Measurements from ENCODE around the gene TXNL4B.
"Not testable (repeated sequence)": the region's sequence is repeated elsewhere in the genome, so short reads cannot be mapped to it uniquely, and the experiment has no call there.

TXNL4B gene

DNA sequence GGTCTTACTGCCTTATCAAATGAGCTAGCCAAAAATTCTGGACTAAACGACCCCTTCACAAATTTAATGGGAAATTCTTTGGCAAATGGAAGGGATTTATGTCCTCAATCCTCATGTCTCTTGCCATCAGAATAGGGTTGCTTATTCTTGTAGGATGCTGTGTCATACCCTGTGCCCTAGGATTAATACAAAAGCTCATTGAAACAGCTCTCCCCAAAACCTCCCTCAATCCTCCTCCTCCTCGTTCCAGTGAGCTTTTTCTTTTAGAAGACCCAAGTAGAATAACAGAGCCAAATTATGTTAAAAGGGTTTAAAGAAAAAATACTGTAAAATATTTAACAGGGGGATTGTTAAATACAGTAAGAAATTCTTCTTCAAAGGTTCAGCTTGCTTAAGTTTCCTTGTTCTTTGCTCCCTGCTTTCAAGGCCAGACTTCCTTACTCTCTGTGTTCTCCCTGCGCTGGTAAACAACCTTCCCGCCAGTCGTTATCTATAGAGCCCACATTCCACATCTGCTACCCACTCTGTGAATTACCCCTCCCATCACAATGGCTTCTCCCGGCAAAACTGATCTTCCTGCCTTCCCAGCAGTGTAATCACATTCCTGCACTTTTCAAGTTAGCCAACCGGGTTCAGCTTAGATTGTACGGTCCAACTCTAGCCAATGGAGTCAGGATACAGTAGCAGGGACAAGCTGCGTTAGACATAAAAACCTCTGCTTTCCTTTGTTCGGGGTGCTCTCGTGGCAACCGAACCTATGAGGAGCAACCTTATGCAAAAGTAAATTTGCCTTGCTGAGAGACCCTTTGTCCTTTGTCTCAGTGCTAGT is 20.7 kb downstream of the TXNL4B start:
- DNase-seq (ENCODE audit: low spot score), result no peak

DNA sequence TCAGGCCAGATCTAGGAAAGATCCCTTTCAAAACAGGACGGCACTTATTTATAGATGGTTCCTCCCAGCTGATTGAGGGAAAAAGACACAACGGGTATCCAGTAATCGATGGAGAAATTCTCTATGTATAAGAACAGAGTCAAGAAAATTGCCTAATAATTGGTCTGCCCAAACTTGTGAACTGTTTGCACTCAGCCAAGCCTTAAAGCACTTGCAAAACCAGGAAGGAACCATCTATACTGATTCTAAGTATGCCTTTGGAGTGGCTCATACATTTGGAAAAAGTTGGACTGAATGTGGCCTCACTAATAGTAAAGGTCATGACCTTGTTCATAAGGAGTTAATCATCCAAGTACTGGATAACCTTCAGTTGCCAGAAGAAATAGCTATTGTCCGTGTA is 24.5 kb downstream of the TXNL4B start:
- DNase-seq (ENCODE audit: low spot score), result no peak

DNA sequence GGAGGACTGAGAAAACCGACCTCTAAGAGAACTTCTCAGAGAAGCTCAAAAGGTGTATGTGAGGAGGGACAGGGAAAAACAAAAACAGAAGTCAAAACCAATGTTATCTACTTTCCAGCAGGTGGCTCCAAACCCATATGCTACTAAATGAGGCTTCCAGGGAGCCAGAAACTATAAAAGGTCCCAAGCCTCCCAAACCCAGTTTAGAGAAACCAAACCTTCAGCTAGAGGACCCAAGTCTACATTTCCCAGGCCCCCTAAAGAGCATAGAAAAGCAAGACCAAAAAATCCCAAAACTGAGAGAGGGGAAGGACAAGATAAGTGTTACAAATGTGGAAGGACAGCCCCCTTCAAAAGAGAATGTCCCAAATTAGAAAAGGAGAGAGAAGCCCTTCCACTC is 26.7 kb downstream of the TXNL4B start:
- DNase-seq (ENCODE audit: low spot score), result peak; percentile 61

DNA sequence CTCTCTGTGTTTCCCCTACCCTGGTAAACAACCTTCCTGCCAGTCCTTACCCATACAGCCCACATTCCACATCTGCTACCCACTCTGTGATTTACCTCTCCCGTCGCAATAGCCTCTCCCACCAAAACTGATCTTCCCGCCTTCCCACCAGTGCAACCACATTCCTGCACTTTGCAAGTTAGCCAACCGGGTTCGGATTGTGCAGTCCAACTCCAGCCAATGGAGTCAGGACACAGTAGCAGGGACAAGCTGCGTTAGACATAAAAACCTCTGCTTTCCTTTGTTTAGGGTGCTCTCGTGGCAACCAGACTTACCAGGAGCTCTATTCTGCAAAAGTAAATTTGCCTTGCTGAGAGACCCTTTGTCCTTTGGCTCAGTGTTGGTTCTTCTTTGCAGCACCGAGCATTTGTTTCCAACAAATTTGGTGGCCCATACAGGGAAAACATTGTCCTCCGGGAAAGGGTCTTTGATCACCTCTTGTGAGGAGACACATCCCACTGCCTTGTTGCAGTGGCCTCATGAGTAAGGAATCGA is 29.0 kb downstream of the TXNL4B start:
- no peak for DNase-seq (ENCODE audit: low spot score)

DNA sequence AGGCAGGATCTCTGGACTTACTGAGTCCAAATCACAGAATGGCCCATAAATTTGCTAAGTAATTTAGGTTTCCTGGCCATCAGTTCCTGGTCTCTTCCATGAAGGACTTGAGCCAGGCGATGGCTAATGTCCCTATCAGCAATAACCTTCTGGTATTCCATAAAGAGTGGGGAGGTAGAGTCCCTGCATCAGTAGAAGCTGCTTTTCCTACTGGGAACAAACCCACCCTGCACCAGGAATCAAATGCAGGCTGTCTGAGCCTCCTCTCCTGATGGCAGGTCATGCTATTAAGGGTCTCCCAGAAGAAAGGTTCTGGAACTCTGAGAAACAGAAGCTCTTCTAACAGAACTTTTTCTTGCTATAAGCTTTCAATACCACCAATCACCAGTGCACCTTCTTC is 31.9 kb downstream of the TXNL4B start:
- no peak for DNase-seq (ENCODE audit: low spot score)

DNA sequence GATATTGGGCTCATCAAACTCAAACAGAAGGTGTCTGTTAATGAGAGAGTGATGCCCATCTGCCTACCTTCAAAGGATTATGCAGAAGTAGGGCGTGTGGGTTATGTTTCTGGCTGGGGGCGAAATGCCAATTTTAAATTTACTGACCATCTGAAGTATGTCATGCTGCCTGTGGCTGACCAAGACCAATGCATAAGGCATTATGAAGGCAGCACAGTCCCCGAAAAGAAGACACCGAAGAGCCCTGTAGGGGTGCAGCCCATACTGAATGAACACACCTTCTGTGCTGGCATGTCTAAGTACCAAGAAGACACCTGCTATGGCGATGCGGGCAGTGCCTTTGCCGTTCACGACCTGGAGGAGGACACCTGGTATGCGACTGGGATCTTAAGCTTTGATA is 33.0 kb downstream of the TXNL4B start:
- DNase-seq (ENCODE audit: low spot score), result no peak

DNA sequence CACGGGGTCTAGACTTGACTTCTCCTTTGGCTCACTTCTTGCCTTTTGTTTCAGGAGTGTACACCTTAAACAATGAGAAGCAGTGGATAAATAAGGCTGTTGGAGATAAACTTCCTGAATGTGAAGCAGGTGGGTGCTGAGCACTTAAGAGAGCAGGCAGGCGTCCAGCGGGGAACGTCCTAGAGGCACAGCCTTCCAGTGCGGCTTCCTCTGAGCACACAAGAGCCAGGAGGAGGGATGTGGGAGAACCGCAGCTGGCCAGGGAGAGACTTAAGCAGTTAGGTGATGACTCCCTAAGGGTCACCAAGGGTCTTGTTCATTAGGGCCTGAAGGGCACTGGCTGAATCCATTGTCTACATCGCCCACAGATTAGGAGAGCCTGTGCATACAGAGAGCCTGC is 34.4 kb downstream of the TXNL4B start:
- DNase-seq (ENCODE audit: low spot score), result not testable (repeated sequence)

DNA sequence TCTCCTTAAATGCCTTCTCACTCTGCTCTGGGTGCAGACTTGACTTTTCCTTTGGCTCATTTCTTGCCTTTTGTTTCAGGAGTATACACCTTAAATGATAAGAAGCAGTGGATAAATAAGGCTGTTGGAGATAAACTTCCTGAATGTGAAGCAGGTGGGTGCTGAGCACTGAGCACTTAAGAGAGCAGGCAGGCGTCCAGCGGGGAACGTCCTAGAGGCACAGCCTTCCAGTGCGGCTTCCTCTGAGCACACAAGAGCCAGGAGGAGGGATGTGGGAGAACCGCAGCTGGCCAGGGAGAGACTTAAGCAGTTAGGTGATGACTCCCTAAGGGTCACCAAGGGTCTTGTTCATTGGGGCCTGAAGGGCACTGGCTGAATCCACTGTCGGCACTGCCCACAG is 36.1 kb downstream of the TXNL4B start:
- DNase-seq (ENCODE audit: low spot score), result not testable (repeated sequence)

DNA sequence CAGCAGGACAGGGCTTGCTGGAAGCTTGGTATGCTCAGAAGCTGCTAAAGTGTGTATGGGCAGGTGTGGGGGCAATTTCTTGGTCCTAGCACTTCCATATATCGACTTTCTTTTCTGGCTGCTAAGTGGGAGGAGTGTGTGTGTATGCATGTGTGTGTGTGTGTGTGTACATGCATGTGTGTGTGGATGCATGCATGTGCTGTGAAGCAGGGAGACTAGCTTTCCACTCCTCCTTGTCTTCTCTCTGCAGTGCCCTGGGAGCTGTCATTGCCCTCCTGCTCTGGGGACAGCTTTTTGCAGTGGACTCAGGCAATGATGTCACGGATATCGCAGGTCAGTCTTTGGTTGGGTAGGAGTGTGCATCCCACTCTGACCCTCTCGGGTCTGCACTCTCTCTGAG is 37.5 kb downstream of the TXNL4B start:
- no peak for DNase-seq (ENCODE audit: low spot score)

DNA sequence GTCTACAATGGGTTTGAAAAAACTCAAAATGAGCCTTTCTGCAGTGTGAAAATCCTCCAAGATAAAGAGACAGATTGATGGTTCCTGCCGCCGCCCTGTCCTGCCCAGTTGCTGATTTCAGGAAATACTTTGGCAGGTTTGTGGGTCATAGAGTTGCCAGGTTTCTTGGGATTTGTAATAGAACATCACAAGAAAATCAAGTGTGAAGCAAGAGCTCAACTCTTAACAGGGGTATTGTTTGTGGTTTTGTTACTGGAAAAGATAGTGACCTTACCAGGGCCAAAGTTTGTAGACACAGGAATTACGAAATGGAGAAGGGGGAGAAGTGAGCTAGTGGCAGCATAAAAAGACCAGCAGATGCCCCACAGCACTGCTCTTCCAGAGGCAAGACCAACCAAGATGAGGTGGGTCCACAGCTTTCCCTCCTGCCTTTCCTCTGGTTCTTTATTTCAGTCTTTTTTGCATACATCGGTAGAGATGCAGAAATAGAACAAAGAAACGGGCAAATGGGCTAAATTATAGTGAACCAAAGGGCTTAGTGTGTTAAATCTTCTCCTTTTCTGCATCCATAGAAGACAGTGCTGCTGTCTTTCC is 39.1 kb downstream of the TXNL4B start, which contains the start of gene HP:
TSS of gene HP (plus strand) at position 252 of the 594 bp plus-strand sequence. CDS start at position 400, 148 bp downstream.
- not testable (repeated sequence) for DNase-seq (ENCODE audit: low spot score)

DNA sequence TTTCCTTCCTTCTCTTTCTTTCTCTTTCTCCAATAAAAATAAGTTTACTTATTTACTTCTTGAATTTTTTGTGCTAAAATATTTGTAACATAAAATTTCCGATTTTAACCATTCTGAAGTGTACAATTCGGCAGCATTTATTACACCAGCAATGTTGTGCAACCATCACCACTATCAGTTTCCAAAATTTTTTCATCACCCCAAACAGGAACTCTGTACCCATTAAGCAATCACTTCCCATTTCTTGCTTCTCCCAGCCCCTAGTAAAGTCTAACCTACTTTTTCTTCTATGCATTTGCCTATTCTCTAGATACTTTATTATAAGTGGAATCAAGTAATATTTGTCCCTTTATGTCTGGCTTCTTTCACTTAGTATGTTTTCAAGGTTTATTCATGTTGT is 41.6 kb downstream of the TXNL4B start:
- no peak for DNase-seq (ENCODE audit: low spot score)

DNA sequence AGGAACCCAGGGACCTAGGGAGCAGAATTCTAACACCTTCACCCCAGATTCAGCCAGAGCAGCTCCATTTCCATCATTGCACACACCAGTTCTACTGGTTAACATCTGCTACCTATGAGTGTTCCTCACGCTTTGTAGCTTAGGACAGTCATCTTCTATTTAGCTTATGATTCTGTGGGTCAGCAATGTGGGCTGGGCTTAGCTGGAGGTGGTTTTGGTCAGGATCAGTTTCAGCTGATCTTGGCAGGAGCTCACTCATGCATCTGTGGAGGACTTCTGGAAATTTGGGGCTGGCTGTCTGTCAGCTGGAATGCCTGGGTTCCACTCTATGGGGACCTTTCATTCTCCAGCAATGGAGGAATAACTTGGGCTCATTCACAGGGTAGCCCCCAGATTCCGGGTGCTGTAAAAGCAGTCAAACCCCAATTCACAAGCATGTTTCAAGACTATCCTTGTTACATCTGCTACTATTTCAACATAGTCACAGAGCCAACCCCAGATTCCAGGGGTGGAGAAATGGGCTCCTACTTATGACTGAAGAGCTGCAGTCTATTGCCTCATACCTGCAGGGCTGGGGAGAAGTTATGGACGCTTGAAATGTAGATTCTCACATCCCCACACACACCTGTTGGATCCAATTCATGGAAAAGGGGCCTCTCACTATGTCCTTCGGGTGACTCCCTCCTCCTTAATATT is 42.5 kb downstream of the TXNL4B start:
- DNase-seq (ENCODE audit: low spot score), result no peak

DNA sequence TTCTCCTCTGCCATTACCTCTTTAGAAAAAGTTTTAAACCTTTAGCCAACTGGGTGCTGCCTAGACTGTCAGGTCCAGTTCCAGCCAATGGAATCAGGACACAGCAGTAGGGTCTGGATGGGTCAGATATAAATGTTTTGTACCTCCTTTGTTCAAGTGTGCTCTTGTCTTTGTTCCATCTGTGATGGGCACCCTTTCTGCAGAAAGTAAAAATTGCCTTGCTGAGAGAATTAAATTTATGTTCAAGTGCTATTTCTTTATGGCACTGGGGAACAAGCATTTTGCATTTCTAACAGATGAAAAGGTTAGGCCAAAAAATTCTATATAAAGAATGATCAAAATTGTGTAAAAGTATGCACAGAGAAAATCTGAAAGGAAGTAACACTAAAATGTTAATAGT is 44.3 kb downstream of the TXNL4B start:
- no peak for DNase-seq (ENCODE audit: low spot score)

DNA sequence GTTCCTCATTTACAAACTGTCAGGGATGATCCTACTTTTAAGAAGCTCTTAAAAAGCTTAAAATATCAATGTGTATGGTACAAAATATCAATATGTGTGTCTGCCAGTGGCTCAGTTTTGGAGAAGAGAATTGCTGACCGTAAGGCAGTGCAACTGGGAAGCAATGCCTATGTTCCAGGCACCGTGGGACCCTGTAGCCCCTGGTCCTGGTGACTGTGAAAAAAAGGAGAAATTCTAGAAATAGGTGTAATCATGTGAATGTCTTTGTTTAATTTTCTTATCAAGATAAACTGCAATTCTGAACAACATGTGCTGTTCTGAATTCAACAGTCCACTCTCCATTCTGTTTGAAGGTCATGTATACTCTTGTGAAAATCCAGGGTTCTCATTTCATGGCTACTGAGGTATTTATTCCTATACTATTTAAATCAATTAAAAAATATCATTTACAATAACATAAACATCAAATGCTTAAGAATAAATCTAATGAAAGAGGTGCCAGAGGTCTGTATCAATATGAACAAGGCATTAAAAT is 48.5 kb downstream of the TXNL4B start:
- no peak for DNase-seq (ENCODE audit: low spot score)

DNA sequence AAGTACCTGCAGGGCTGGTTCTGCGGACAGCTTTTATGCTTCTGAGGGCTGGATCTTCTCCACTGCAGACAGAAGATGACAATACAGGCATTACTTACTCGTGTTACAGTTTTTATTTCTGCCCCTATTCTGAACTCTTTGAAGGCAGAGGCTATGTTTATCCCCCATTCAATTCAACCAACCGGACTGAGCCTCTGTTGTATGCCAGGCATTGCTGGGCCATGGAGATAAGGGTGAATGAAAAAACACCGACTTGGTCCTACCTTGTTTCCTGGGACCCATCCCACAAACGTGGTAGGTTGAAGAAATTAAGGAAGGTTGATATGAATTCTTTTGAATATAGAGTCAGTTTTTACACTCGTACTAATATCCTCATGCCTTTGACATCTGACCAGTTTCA is 49.1 kb downstream of the TXNL4B start:
- DNase-seq (ENCODE audit: low spot score), result no peak

DNA sequence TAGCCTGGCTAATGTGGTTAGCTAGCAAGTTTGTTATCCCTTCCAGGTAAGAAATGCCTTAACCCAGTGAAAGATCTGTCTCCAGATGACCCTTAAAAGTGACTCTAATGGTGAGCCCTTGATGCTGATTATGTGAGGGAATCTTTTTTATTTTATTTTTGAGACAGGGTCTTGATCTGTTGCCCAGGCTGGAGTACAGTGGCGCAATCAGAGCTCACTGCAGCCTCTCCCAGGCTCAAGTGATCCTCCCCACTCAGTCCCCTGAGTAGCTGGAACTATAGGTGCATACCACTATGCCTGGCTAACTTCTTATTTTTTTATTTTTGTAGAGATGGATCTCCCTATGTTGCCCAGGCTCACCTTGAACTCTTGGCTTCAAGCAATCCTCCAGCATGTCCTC is 49.9 kb downstream of the TXNL4B start:
- DNase-seq (ENCODE audit: low spot score), result no peak

DNA sequence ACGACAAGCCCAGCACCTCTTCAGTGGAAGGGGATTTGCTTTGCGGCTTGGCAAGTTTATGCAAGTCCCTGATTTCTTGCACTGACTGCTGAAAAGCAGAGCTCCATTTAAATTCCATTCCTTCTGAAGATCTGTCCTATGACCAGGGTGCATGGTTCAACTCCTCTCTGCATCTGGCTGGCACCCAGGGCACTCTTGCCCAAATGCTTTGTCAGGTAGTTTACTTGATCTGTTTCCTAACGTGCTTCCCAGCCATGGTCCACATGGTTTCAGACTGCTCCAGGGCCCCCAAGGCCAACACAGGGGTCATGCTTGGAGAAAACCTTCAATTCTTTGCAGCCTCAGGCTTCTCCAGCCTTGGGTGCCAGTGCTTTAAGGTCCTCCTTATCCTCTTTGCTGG is 50.4 kb downstream of the TXNL4B start:
- no peak for DNase-seq (ENCODE audit: low spot score)

DNA sequence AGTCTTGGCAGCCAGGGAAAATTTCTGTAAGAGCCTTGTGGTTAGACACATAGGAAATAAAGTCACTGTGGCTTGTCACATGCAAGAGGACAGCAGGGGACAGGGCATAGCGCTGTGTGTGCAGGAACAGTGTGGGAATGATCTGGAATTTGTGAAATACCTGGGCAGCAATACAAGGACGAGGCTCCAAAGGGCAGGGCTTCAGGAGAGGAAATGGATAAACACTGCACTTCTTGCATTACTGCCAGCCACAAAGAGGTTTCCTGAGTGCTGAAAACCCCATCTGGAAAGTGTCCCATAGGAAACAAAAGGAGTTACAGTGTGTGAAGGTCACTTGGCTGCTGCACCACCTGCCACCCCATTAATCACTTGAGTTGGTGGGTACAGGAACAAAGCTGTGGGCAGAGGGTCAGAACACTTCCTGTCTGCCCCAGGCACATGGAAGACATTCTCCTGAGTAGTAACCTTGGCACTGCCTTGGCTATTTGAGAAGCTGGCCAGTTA is 51.2 kb downstream of the TXNL4B start:
- DNase-seq (ENCODE audit: low spot score), result no peak

DNA sequence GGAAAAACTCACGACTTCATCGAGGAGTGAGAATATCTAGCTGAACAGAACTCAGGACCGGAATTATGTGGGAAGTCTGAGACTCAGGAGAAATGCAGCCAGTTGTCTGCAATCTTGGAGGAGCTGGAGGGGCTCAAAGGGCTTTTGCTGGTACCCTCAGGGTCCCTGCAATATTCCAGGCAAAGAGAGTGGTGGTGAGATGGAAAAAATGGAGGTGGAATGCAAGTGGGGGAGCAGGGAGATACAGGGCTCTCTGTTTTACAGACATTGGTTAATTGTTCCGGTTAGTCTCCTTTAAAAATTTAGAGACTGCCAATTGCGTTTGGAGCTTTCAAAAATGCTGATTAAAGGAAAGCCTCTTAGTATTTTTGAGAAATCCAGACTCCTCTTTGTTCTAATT is 57.3 kb downstream of the TXNL4B start:
- no peak for DNase-seq (ENCODE audit: low spot score)
